HCT116 (cell line): ENCODE data around the gene PSME3IP1. TPM values are rescaled to one million over a fixed set of nuclear protein-coding genes. Genes with fewer than 3 reads are reported as not detected.

Source experiments
- ATAC-seq: fragments of 200-7000 bp; cut with Tn5 transposase; 2 replicates; pipeline ENCODE4 v1.9.1; 2020; ENCODE audit warnings: mild to moderate bottlenecking, moderate library complexity
- BruUV-seq: library from RNA; stranded (reverse); fragments of 400-500 nt; replicated peaks from 2 replicates; lab custom pipeline; 2021; lab: Mats Ljungman, UMichigan
- CTCF ChIA-PET: fragments of 300-600 bp; sonication (Branson Sonifier 250); formaldehyde crosslinking; loops from one replicate; lab custom pipeline; 2021; ENCODE audit warnings: antibody characterized with exemption; lab: Charles Lee
- POLR2A ChIA-PET: fragments of 300-600, 350-600 bp; sonication (Branson Sonifier 250); formaldehyde crosslinking; loops from one replicate; lab custom pipeline; 2021; ENCODE audit warnings: antibody characterized with exemption; lab: Charles Lee
- RAD21 ChIA-PET, 2 experiments: fragments of 300-600 bp; sonication (Branson Sonifier 250); formaldehyde crosslinking; loops; one replicate each; lab custom pipeline; 2023; ENCODE audit warnings: low total read pairs in 2 of 2; ENCODE audit not compliant: uncharacterized antibody in 2 of 2, unreplicated experiment in 2 of 2, low non-redundant PET in 1 of 2; lab: Charles Lee
- DNase-seq: peaks from one replicate; pipeline ENCODE4 v3.0.0-alpha.2; 2010; ENCODE audit warnings: low read depth, low spot score
- H2AFZ ChIP-seq: fragments of 200-600 bp; shearing (Covaris generic), sonication (generic); 2 replicates; pipeline ENCODE4 v1.6.1; 2017; ENCODE audit warnings: low read depth, mixed run types, mixed read lengths, antibody characterized with exemption, low read length; ENCODE audit not compliant: poor library complexity, severe bottlenecking
- H3K27ac ChIP-seq: 2 replicates; pipeline ENCODE4 v1.5.1; 2012; ENCODE audit warnings: low read depth, low read length
- H3K27me3 ChIP-seq: fragments of 200-600 bp; sonication (generic); 2 replicates; pipeline ENCODE4 v1.6.1; 2016; ENCODE audit warnings: mixed run types, low read length, mixed read lengths; ENCODE audit not compliant: insufficient read depth
- H3K36me3 ChIP-seq, 2 experiments: fragments of 200-500 bp in 1 of 2; fragments of 200-600 bp in 1 of 2; sonication (Bioruptor generic) in 1 of 2; sonication (generic) in 1 of 2; 2 replicates each; pipeline versions ENCODE4 v1.5.1 to v1.6.1; 2014 to 2016; ENCODE audit warnings: low read length in 2 of 2, inconsistent platforms in 1 of 2, mixed read lengths in 1 of 2, mixed run types in 1 of 2; ENCODE audit not compliant: insufficient read depth in 2 of 2, control insufficient read depth in 1 of 2
- H3K4me1 ChIP-seq, 2 experiments: fragments of 200-600 bp in 1 of 2; sonication (generic) in 1 of 2; 2 replicates each; pipeline versions ENCODE4 v1.5.1 to v1.6.1; 2012 to 2017; ENCODE audit warnings: low read length in 2 of 2, inconsistent platforms in 1 of 2, mild to moderate bottlenecking in 1 of 2, mixed read lengths in 1 of 2, mixed run types in 1 of 2, moderate library complexity in 1 of 2; ENCODE audit not compliant: insufficient read depth in 2 of 2, control insufficient read depth in 1 of 2
- H3K4me2 ChIP-seq: fragments of 200-600 bp; sonication (generic); 2 replicates; pipeline ENCODE4 v1.6.1; 2017; ENCODE audit warnings: mixed run types, low read length, mixed read lengths
- H3K4me3 ChIP-seq, 2 experiments: fragments of 200-600 bp in 1 of 2; sonication (generic) in 1 of 2; replicated peaks in 1 of 2; 2 replicates each; pipeline ENCODE4 v1.5.1; 2011 to 2016; ENCODE audit warnings: low read length in 2 of 2, control low read depth in 1 of 2, low read depth in 1 of 2, mild to moderate bottlenecking in 1 of 2, mixed read lengths in 1 of 2, mixed run types in 1 of 2
- H3K79me2 ChIP-seq: fragments of 200-600 bp; sonication (generic); 2 replicates; pipeline ENCODE4 v1.6.1; 2017; ENCODE audit warnings: mild to moderate bottlenecking, mixed run types, low read length, moderate library complexity, mixed read lengths; ENCODE audit not compliant: insufficient read depth
- H3K9ac ChIP-seq: fragments of 200-600 bp; sonication (generic); 2 replicates; pipeline ENCODE4 v1.6.1; 2016; ENCODE audit warnings: low read length, mixed read lengths
- H3K9me2 ChIP-seq: fragments of 200-600 bp; sonication (generic), shearing (Covaris generic); 2 replicates; pipeline ENCODE4 v1.6.1; 2017; ENCODE audit warnings: mixed run types, mild to moderate bottlenecking, moderate library complexity; ENCODE audit not compliant: insufficient read depth
- H3K9me3 ChIP-seq, 2 experiments: fragments of 200-500 bp in 1 of 2; fragments of 200-600 bp in 1 of 2; sonication (Bioruptor generic) in 1 of 2; sonication (generic) in 1 of 2; 2 replicates each; pipeline ENCODE4 v1.6.1; 2014 to 2017; ENCODE audit warnings: low read length in 2 of 2, mixed read lengths in 2 of 2, inconsistent platforms in 1 of 2, low read depth in 1 of 2, mild to moderate bottlenecking in 1 of 2, mixed run types in 1 of 2, moderate library complexity in 1 of 2; ENCODE audit not compliant: control insufficient read depth in 1 of 2, insufficient read depth in 1 of 2
- H4K20me1 ChIP-seq: fragments of 200-600 bp; sonication (generic), shearing (Covaris generic); 2 replicates; pipeline ENCODE4 v1.6.1; 2017; ENCODE audit warnings: mixed run types, mild to moderate bottlenecking, moderate library complexity; ENCODE audit not compliant: insufficient read depth
- ATF3 ChIP-seq: IDR thresholded peaks from 2 replicates; pipeline ENCODE4 v1.6.1; 2012
- CTCF ChIP-seq, 3 experiments: fragments of 200-600 bp in 1 of 3; sonication (generic) in 1 of 3; IDR thresholded peaks in 2 of 3; conservative IDR thresholded peaks in 1 of 3; 2 replicates each; pipeline ENCODE4 v1.5.1; 2012 to 2017; ENCODE audit warnings: low read depth in 2 of 3, low read length in 2 of 3, antibody characterized with exemption in 1 of 3, borderline replicate concordance in 1 of 3, control low read depth in 1 of 3, mild to moderate bottlenecking in 1 of 3, mixed read lengths in 1 of 3, mixed run types in 1 of 3, moderate library complexity in 1 of 3; ENCODE audit not compliant: insufficient read depth in 1 of 3
- ELF1 ChIP-seq: IDR thresholded peaks from 2 replicates; pipeline ENCODE4 v1.6.1; 2012; ENCODE audit warnings: low read depth, borderline replicate concordance
- FOSL1 ChIP-seq: IDR thresholded peaks from 2 replicates; pipeline ENCODE4 v1.6.1; 2012; ENCODE audit warnings: low read depth
- JUND ChIP-seq: IDR thresholded peaks from 2 replicates; pipeline ENCODE4 v1.6.1; 2012
- POLR2AphosphoS5 ChIP-seq: IDR thresholded peaks from 2 replicates; pipeline ENCODE4 v1.6.1; 2011; ENCODE audit warnings: mild to moderate bottlenecking, low read depth, low read length, moderate library complexity
- RAD21 ChIP-seq: IDR thresholded peaks from 2 replicates; pipeline ENCODE4 v1.6.1; 2012; ENCODE audit warnings: low read depth, mild to moderate bottlenecking
- REST ChIP-seq: IDR thresholded peaks from 2 replicates; pipeline ENCODE4 v1.6.1; 2012; ENCODE audit warnings: low read depth
- SIN3A ChIP-seq: IDR thresholded peaks from 2 replicates; pipeline ENCODE4 v1.6.1; 2012; ENCODE audit warnings: low read depth
- SP1 ChIP-seq: IDR thresholded peaks from 2 replicates; pipeline ENCODE4 v1.6.1; 2012; ENCODE audit warnings: low read depth
- SRF ChIP-seq: IDR thresholded peaks from 2 replicates; pipeline ENCODE4 v1.6.1; 2012; ENCODE audit warnings: low read depth
- TCF7L2 ChIP-seq: IDR thresholded peaks from 2 replicates; pipeline ENCODE4 v1.7.0; 2011; ENCODE audit warnings: borderline replicate concordance, inconsistent platforms; ENCODE audit not compliant: insufficient read depth, insufficient read length; ENCODE audit errors: extremely low read depth
- YY1 ChIP-seq: IDR thresholded peaks from 2 replicates; pipeline ENCODE4 v1.6.1; 2011; ENCODE audit warnings: low read length, low read depth, moderate library complexity, mild to moderate bottlenecking; ENCODE audit not compliant: insufficient replicate concordance; ENCODE audit errors: extremely low read depth
- ZFX ChIP-seq: fragments of 450-650 bp; IDR thresholded peaks from 2 replicates; pipeline ENCODE4 v1.6.1; 2017
- intact Hi-C: fragments of 100-400 bp; cut with micrococcal nuclease; formaldehyde crosslinking; loops from 2 replicates; pipeline ENCODE4 v1.10.0; 2022
- total RNA-seq: library from RNA; stranded (reverse); gene quantifications from one replicate; pipeline ENCODE4 v1.2.1, GENCODE V29; 2021; ENCODE audit not compliant: unreplicated experiment

Gene PSME3IP1
- total RNA-seq, 1 experiment from 2014 or later, result 88.5 TPM

- no TSS peak for BruUV-seq
Measured at GRCh38 chr16:57144027-57144426, 41.8 kb downstream of the PSME3IP1 start.

GRCh38 chr16:57143149-57143921 is 42.5 kb downstream of the PSME3IP1 start:
- no TSS peak for BruUV-seq

More at GRCh38 chr16:57144027-57144426, 41.8 kb downstream of the PSME3IP1 start:
- no peaks in the 10 kb centered on the region for H3K9me2 ChIP-seq
- CTCF ChIA-PET, result interaction anchor here (0.8 kb wide), 1 partner anchor 51 kb away, joined by 3 read pairs; no protein-coding TSS in a partner anchor
- H3K9ac ChIP-seq, result no peak overlapping the region
- H3K36me3 ChIP-seq, result no peaks in the 10 kb centered on the region
- no peak overlapping the region for H3K4me2 ChIP-seq
- intact Hi-C loops, result no loop called here
- no peak overlapping the region for H3K27ac ChIP-seq
- no peak overlapping the region for H2AFZ ChIP-seq
- ATAC-seq, result no peak
- RAD21 ChIA-PET, result no interaction called here
- H3K4me1 ChIP-seq, result no peaks in the 10 kb centered on the region
- no peaks in the 10 kb centered on the region for H3K79me2 ChIP-seq
- no peaks in the 10 kb centered on the region for H3K27me3 ChIP-seq
- DNase-seq, result no peak
- H4K20me1 ChIP-seq, result no peaks in the 10 kb centered on the region
- H3K9me3 ChIP-seq, result no peaks in the 10 kb centered on the region
- TF ChIP-seq ELF1, result no peak
- no peak for TF ChIP-seq YY1
- no peak overlapping the region for H3K4me3 ChIP-seq
- POLR2A ChIA-PET, result no interaction called here

More at GRCh38 chr16:57143149-57143921, 42.5 kb downstream of the PSME3IP1 start:
- Histone ChIP-seq H3K9ac (no peak overlapping the region), H3K27me3 (no peaks in the 10 kb centered on the region), H3K4me3 (no peak overlapping the region), H3K9me3 (no peaks in the 10 kb centered on the region), H2AFZ (no peak overlapping the region), H3K36me3 (no peaks in the 10 kb centered on the region), H3K4me1 (no peaks in the 10 kb centered on the region), H3K4me2 (no peak overlapping the region), H3K27ac (no peak overlapping the region), H4K20me1 (no peaks in the 10 kb centered on the region), H3K9me2 (no peaks in the 10 kb centered on the region), H3K79me2 (no peaks in the 10 kb centered on the region)
- ChIA-PET POLR2A (no interaction called here), CTCF (no interaction called here), RAD21 (no interaction called here)
- TF ChIP-seq CTCF (IDR thresholded peaks at IDR 0.05 in 2 of 3, conservative IDR thresholded peaks at IDR 0.05 in 1 of 3; ENCODE audit: borderline replicate concordance in 1 of 3, insufficient read depth in 1 of 3, low read depth in 2 of 3, low read length in 2 of 3), result no peak
- TF ChIP-seq SRF, result no peak
- no peak for TF ChIP-seq ATF3
- TF ChIP-seq SP1, result no peak
- no peak for TF ChIP-seq JUND
- no peak for TF ChIP-seq ZFX
- TF ChIP-seq REST, result no peak
- no peak for TF ChIP-seq ELF1
- TF ChIP-seq SIN3A, result no peak
- no peak for TF ChIP-seq YY1
- TF ChIP-seq TCF7L2, result no peak
- no peak for TF ChIP-seq FOSL1
- no peak for TF ChIP-seq RAD21
- no peak for TF ChIP-seq POLR2AphosphoS5
- ATAC-seq, result no peak
- intact Hi-C loops, result no loop called here
- DNase-seq, result no peak
